Brain microvascular endothelial cell (primary cell): ENCODE results near the gene AMPD3.

Experiments
- DNase-seq: peaks from one replicate; pipeline ENCODE4 v3.0.0-alpha.2; 2020
- H3K27ac ChIP-seq: fragments of 250-450 bp; sonication (Bioruptor Pico); 2 replicates; pipeline ENCODE4 v1.5.1; 2020; ENCODE audit warnings: mild to moderate bottlenecking, moderate library complexity
- H3K27me3 ChIP-seq: fragments of 250-450 bp; sonication (Bioruptor Pico); replicated peaks from 2 replicates; pipeline ENCODE4 v1.5.1; 2020; ENCODE audit warnings: mild to moderate bottlenecking
- H3K36me3 ChIP-seq: fragments of 250-450 bp; sonication (Bioruptor Pico); replicated peaks from 2 replicates; pipeline ENCODE4 v1.5.1; 2020; ENCODE audit warnings: mild to moderate bottlenecking
- H3K4me3 ChIP-seq: 2 replicates; pipeline ENCODE4 v1.5.1; 2011; ENCODE audit warnings: low read depth, mild to moderate bottlenecking, control low read depth, low read length, moderate library complexity
- CTCF ChIP-seq: IDR thresholded peaks from 2 replicates; pipeline ENCODE4 v1.5.1; 2011; ENCODE audit warnings: low read depth, mild to moderate bottlenecking, moderate library complexity, low read length, control low read depth, inconsistent platforms; ENCODE audit errors: missing control alignments
- in situ Hi-C: cut with HindIII; loops from 2 replicates; pipeline ENCODE4 v1.10.0; 2017; ENCODE audit warnings: low sequenced_read_pairs, low pct_ligation_motif_present

AMPD3 gene

DNA sequence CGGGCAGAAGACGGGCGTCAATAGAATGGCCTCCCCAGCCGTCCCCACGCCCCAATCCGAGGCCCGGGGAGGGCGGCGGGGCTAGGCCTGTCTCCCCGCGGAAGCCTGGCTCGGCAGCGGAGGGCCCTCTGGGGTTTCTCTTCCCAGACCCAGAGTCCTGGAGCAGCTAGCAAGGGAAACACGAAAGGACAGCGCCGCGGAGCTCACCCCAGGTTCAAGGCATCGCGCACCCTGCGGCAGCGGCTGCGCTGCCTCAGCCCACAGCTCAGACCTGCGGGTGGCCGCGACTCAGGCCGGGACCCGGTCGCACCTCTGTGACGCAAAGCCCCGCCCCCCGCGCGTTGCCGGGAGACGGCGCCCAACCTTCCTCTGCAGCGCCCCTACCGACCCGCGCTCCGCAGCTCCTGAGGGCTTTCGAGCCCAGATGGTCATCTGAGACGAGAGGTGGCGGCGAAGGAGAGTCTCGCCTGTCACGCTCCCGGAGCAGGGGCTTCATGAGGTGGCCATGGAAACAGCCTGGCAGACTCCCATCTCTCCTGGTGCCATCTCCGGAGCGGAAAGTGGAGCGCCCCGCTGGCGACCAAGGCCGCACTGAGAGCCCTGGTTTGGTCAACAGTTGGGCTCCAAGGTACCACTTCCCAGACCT, 86.0 kb downstream of the AMPD3 start, which contains the start of gene RNF141:
Gene RNF141 (minus strand): TSS at position 273 of the 646 bp plus-strand sequence. CDS start 7,029 bp downstream, outside the sequence.
- in situ Hi-C loops = no loop called here
- peak; percentile 82 for TF ChIP-seq CTCF
- DNase-seq = peak; percentile 89
- Histone ChIP-seq H3K27me3 (no peaks in the 10 kb centered on the region), H3K27ac (peak within 1 kb of the TSS; percentile 48), H3K4me3 (peak within 1 kb of the TSS; percentile 84), H3K36me3 (no peaks in the 10 kb centered on the region)

DNA sequence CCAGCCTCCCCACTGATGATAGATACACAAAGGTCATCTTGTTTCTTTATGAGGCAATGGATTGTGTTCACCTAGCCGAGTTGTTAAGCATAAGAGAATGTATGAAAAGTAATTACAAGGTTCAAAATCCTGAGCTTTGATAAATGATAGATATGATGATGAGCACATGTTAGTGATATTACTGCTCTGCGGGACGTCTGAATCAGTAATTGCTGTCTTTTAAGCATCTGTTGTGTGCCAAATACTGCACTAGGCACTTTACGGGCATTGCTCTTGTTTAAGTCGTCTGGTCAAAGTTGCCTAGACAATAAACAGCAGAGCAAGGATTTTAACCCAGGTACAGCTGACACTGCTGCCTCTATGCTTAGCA, 86.5 kb downstream of the AMPD3 start:
- no peaks in the 10 kb centered on the region for H3K36me3 ChIP-seq
- peak overlapping the region; percentile 84 for H3K4me3 ChIP-seq
- no peak for DNase-seq
- no peak overlapping the region for H3K27ac ChIP-seq
- no peak for TF ChIP-seq CTCF
- H3K27me3 ChIP-seq = no peaks in the 10 kb centered on the region
- in situ Hi-C loops = no loop called here

DNA sequence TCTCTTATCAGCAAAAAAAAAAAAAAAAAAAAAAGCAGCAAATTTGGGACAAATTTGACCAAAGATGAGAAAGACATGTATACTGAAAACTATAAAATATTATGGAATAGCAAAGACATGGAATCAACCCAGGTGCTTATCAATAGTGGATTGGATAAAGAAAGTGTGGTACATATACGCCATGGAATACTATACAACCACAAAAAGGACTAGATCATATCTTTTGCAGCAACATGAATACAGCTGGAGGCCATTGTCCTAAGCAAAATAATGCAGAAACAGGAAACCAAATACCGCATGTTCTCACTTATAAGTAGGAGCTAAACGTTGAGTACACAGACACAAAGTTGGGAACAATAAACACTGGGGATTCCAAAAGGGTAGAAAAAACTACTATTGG, 87.7 kb downstream of the AMPD3 start:
- H3K27ac ChIP-seq = no peak overlapping the region
- in situ Hi-C loops = no loop called here
- TF ChIP-seq CTCF = no peak
- no peaks in the 10 kb centered on the region for H3K27me3 ChIP-seq
- no peak overlapping the region for H3K4me3 ChIP-seq
- H3K36me3 ChIP-seq = no peaks in the 10 kb centered on the region
- no peak for DNase-seq

- Histone ChIP-seq H3K27ac (no peak overlapping the region), H3K36me3 (no peaks in the 10 kb centered on the region), H3K4me3 (no peak overlapping the region), H3K27me3 (no peaks in the 10 kb centered on the region)
- no peak for DNase-seq
- TF ChIP-seq CTCF = no peak
- in situ Hi-C loops = no loop called here
Observed at GRCh38 chr11:10543782-10544181, 88.7 kb downstream of the AMPD3 start.

DNA sequence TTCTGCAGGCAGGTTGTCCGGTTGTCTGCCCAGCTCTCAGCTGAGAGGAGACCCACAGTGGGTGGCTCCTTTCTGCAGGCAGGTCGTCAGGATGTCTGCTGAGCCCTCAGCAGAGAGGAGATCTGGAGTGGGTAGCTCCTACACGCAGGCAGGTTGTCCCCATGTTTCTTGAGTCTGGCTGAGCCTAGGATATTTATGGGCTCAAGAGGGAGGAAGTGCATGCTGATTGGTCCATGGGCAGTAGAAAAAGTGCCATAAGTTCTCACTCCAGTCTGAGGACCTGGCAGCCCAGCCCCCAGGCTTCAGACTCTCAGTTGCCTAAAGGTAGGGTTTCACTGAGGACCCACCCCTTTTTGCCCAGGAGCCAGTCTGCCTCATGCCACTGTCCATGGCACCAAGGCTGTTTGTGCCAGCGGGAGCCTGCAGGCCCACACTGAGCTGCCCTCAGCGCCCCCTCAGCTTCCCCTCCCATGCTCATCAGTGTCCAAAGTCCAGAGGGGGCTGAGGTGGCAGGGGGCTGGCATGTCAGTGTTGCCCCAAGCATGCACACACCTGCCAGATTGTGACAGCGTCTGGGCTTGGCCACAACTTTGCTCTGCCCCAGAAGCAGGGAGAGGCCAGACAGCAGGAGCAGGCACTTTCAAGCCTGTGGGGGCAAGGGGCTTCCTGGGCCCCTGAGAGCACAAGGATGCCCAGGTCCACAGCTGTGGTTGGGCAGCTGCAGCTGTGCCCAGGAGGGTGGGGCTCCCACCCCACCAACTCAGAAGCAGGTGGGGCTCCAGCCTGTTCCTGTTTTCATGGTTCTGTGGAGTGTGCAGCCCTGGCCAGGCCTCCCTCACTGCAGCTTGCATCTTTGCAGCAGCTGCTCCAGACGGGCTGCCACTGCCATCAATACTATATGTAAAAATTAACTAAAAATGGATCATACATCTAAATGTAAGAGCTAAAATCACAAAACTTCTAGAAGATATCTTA, 89.7 kb downstream of the AMPD3 start:
- Histone ChIP-seq H3K27ac (no peak overlapping the region), H3K36me3 (no peaks in the 10 kb centered on the region), H3K27me3 (no peaks in the 10 kb centered on the region), H3K4me3 (no peak overlapping the region)
- in situ Hi-C loops = no loop called here
- DNase-seq = no peak
- TF ChIP-seq CTCF = no peak
